ENCODE data around the gene RNF41. TPM values are rescaled to one million over a fixed set of nuclear protein-coding genes. Genes with fewer than 3 reads are reported as not detected.

Gene RNF41
- polyA plus RNA-seq, 1 experiment = 338 TPM

- Histone ChIP-seq H3K36me3 (ENCODE audit: control insufficient read depth, insufficient read depth, low read length) (peaks cover 31% of the 10 kb centered on the region), H3K4me3 (ENCODE audit: low read depth, low read length) (no peak overlapping the region), H3K27me3 (ENCODE audit: control insufficient read depth, insufficient read depth, low read length) (no peaks in the 10 kb centered on the region)
- POLR2A ChIA-PET = interaction anchor here (0.7 to 1.0 kb wide), 5 partner anchors 17 to 59 kb away, joined by 3 to 6 read pairs (median 3); partner anchors contain the start of genes ESYT1 and RNF41
- CTCF ChIA-PET = interaction anchor here (1.2 to 8.7 kb wide), 4 partner anchors 11 to 95 kb away, joined by 5 to 56 read pairs (median 30); partner anchors contain the start of genes ANKRD52, MYL6B, SMARCC2 and ZC3H10
- no peak for DNase-seq (ENCODE audit: low read depth)
- TF ChIP-seq, protein P1, sequence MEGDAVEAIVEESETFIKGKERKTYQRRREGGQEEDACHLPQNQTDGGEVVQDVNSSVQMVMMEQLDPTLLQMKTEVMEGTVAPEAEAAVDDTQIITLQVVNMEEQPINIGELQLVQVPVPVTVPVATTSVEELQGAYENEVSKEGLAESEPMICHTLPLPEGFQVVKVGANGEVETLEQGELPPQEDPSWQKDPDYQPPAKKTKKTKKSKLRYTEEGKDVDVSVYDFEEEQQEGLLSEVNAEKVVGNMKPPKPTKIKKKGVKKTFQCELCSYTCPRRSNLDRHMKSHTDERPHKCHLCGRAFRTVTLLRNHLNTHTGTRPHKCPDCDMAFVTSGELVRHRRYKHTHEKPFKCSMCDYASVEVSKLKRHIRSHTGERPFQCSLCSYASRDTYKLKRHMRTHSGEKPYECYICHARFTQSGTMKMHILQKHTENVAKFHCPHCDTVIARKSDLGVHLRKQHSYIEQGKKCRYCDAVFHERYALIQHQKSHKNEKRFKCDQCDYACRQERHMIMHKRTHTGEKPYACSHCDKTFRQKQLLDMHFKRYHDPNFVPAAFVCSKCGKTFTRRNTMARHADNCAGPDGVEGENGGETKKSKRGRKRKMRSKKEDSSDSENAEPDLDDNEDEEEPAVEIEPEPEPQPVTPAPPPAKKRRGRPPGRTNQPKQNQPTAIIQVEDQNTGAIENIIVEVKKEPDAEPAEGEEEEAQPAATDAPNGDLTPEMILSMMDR (IDR thresholded peaks at IDR 0.05; ENCODE audit: insufficient read depth, low read depth, low read length) = no peak
These were observed 59.0 kb downstream of the RNF41 start for GRCh38 chr12:56162468-56163290.

- TF ChIP-seq, protein P1 (IDR thresholded peaks at IDR 0.05; ENCODE audit: insufficient read depth, low read depth, low read length) = no peak
- ChIA-PET POLR2A (no interaction called here), CTCF (interaction anchor here (1.1 to 8.7 kb wide), 6 partner anchors 11 to 96 kb away, joined by 3 to 56 read pairs (median 7); partner anchors contain the start of genes ANKRD52, MYL6B, SMARCC2 and ZC3H10)
- Histone ChIP-seq H3K36me3 (ENCODE audit: control insufficient read depth, insufficient read depth, low read length) (peaks cover 30% of the 10 kb centered on the region), H3K4me3 (ENCODE audit: low read depth, low read length) (no peak overlapping the region), H3K27me3 (ENCODE audit: control insufficient read depth, insufficient read depth, low read length) (no peaks in the 10 kb centered on the region)
- no peak for DNase-seq (ENCODE audit: low read depth)
These were observed 59.9 kb downstream of the RNF41 start for GRCh38 chr12:56161690-56162351.

GRCh38 chr12:56160894-56161689 is 60.6 kb downstream of the RNF41 start:
- Histone ChIP-seq H3K27me3 (ENCODE audit: control insufficient read depth, insufficient read depth, low read length) (no peaks in the 10 kb centered on the region), H3K4me3 (ENCODE audit: low read depth, low read length) (peak overlapping the region; percentile 64), H3K36me3 (ENCODE audit: control insufficient read depth, insufficient read depth, low read length) (peaks cover 30% of the 10 kb centered on the region)
- POLR2A ChIA-PET = no interaction called here
- CTCF ChIA-PET = interaction anchor here (1.1 to 8.7 kb wide), 4 partner anchors 13 to 42 kb away, joined by 3 to 56 read pairs (median 28); partner anchors contain the start of genes SMARCC2 and ZC3H10
- DNase-seq (ENCODE audit: low read depth) = no peak
- TF ChIP-seq, protein P1 (IDR thresholded peaks at IDR 0.05; ENCODE audit: insufficient read depth, low read depth, low read length) = no peak

- TF ChIP-seq, protein P1 (IDR thresholded peaks at IDR 0.05; ENCODE audit: insufficient read depth, low read depth, low read length) = no peak
- POLR2A ChIA-PET = no interaction called here
- Histone ChIP-seq H3K27me3 (ENCODE audit: control insufficient read depth, insufficient read depth, low read length) (no peaks in the 10 kb centered on the region), H3K36me3 (ENCODE audit: control insufficient read depth, insufficient read depth, low read length) (peaks cover 31% of the 10 kb centered on the region), H3K4me3 (ENCODE audit: low read depth, low read length) (peak overlapping the region; percentile 64)
- CTCF ChIA-PET = interaction anchor here (1.1 to 8.7 kb wide), 5 partner anchors 14 to 41 kb away, joined by 3 to 56 read pairs (median 12); partner anchors contain the start of genes ESYT1, SMARCC2 and ZC3H10
- DNase-seq (ENCODE audit: low read depth) = no peak
These were observed 61.4 kb downstream of the RNF41 start for GRCh38 chr12:56160193-56160763.
